Breast epithelium (tissue), 4 donors: Measurements from ENCODE around the gene ZC3H12D. TPM values are rescaled to one million over a fixed set of nuclear protein-coding genes. Genes with fewer than 3 reads are reported as not detected.

Experiments used
- DNase-seq, 2 donors: peaks; one replicate each; pipeline ENCODE4 v3.0.0-alpha.2; 2019; ENCODE audit warnings: low spot score in 2 of 2
- H3K27ac ChIP-seq, 2 donors: fragments of 200-600 bp; sonication (generic) in 1 of 2; one replicate each; pipeline ENCODE4 v1.5.1; 2016 to 2019; ENCODE audit warnings: mild to moderate bottlenecking in 1 of 2
- H3K27me3 ChIP-seq, 2 donors: fragments of 200-600 bp; sonication (generic) in 1 of 2; one replicate each; pipeline versions ENCODE4 v1.5.1 to v1.6.0; 2017 to 2019; ENCODE audit warnings: control low read depth in 1 of 2, mild to moderate bottlenecking in 1 of 2
- H3K36me3 ChIP-seq: fragments of 200-600 bp; one replicate; pipeline ENCODE4 v1.5.1; 2019
- H3K4me1 ChIP-seq, 2 donors: fragments of 200-600 bp; sonication (generic); one replicate each; pipeline ENCODE4 v1.5.1; 2016 to 2019; ENCODE audit warnings: control low read depth in 1 of 2
- H3K4me3 ChIP-seq, 3 donors: fragments of 200-600 bp; sonication (generic); 1 replicate in 2 of 3; 2 replicates in 1 of 3; pipeline ENCODE4 v1.5.1; 2016 to 2019; ENCODE audit warnings: mild to moderate bottlenecking in 3 of 3, moderate library complexity in 2 of 3
- H3K9me3 ChIP-seq, 2 donors: fragments of 200-600 bp; sonication (generic) in 1 of 2; one replicate each; pipeline ENCODE4 v1.5.1; 2016 to 2019; ENCODE audit warnings: control low read depth in 1 of 2
- POLR2A ChIP-seq: fragments of 450-650 bp; IDR thresholded peaks from one replicate; pipeline ENCODE4 v1.6.1; 2016; ENCODE audit warnings: antibody characterized with exemption, mild to moderate bottlenecking, moderate library complexity
- POLR2AphosphoS5 ChIP-seq, 3 donors: sonication (generic); formaldehyde crosslinking; IDR thresholded peaks; one replicate each; pipeline ENCODE4 v1.6.1; 2017; ENCODE audit warnings: antibody characterized with exemption in 3 of 3
- intact Hi-C: fragments of 100-400 bp; cut with DNase I; formaldehyde crosslinking; loops from one replicate; pipeline ENCODE4 v1.15.1; 2023; ENCODE audit warnings: low total_unique reads
- total RNA-seq, 3 donors: library from RNA; depleted of rRNA; stranded (reverse); fragments of >200 nt; gene quantifications; one replicate each; pipeline ENCODE4 v1.1.0, GENCODE V29; 2016
- TF ChIP-seq, protein P1 (sequence below), 3 donors: fragments of 450-650 bp; IDR thresholded peaks; one replicate each; pipeline ENCODE4 v1.5.1; 2016 to 2017; ENCODE audit warnings: antibody characterized with exemption in 3 of 3, mild to moderate bottlenecking in 3 of 3, moderate library complexity in 3 of 3

Gene ZC3H12D
- total RNA-seq, 3 donors from 2014 or later = 2.3 to 6.4 (median 3.8) TPM

DNA sequence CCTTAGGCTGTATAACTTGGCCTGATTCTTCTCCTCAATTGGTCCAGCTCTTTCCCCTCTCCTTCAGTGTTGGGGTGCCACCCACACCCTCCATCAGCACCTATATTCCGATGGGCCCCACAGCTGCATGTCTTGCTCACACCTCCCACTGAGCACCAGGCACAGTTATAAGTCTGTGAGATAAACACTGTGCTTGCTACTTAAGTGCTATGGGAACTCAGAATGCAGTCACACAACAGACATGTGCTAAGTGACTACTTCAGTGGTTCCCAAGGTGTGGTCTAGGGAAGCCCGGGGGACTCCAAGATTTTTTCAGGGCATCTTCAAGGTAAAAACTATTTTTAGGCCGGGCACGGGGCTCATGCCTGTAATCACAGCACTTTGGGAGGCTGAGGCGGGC lies 7.3 kb downstream of the ZC3H12D start:
- H3K4me3 ChIP-seq = no peak overlapping the region

DNA sequence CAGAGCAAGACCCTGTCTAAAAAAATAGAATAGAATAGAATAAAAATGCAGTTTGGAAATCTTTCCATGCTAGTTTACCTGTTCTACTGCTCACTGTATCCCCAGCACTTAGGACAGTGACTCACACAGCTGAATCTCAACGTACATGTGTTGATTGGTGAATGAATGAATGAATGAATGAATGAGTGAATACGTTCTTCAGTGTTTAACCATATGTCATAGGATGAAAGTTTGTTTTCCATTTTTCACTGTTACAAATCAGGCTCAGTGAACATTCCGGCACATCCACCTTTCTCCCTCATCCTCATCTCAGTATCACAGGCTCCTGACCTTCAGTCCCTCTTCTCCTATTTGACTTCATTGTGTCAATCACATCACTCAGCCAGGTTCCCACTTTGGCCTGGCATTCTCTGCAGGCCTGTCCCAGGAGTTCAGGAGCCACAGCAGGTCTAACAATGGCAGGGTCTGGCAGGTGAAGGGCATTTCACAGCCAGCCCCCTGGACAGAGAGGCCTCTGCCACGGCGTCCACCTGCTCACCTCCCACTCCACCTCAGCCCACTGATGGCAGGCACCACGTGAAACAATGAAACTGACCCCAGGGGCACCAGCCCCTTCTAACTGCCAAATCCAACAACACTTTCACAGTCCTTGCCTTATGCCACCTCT lies 7.9 kb downstream of the ZC3H12D start:
- no peaks in the 10 kb centered on the region for H3K27me3 ChIP-seq
- TF ChIP-seq POLR2AphosphoS5 (IDR thresholded peaks at IDR 0.05) = no peak
- TF ChIP-seq POLR2A = no peak
- TF ChIP-seq, protein P1, sequence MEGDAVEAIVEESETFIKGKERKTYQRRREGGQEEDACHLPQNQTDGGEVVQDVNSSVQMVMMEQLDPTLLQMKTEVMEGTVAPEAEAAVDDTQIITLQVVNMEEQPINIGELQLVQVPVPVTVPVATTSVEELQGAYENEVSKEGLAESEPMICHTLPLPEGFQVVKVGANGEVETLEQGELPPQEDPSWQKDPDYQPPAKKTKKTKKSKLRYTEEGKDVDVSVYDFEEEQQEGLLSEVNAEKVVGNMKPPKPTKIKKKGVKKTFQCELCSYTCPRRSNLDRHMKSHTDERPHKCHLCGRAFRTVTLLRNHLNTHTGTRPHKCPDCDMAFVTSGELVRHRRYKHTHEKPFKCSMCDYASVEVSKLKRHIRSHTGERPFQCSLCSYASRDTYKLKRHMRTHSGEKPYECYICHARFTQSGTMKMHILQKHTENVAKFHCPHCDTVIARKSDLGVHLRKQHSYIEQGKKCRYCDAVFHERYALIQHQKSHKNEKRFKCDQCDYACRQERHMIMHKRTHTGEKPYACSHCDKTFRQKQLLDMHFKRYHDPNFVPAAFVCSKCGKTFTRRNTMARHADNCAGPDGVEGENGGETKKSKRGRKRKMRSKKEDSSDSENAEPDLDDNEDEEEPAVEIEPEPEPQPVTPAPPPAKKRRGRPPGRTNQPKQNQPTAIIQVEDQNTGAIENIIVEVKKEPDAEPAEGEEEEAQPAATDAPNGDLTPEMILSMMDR (IDR thresholded peaks at IDR 0.05) = no peak
- intact Hi-C loops = no loop called here

More for the DNA sequence above, 7.3 kb downstream of the ZC3H12D start:
- H3K4me1 ChIP-seq = peaks cover 0 to 5% of the 10 kb centered on the region in 2 donors
- no peaks in the 10 kb centered on the region for H3K9me3 ChIP-seq
- no peak for DNase-seq
- intact Hi-C loops = no loop called here
- no peaks in the 10 kb centered on the region for H3K36me3 ChIP-seq
- TF ChIP-seq POLR2A = no peak
- TF ChIP-seq, protein P1 (IDR thresholded peaks at IDR 0.05) = no peak
- no peak for TF ChIP-seq POLR2AphosphoS5 (IDR thresholded peaks at IDR 0.05)
- no peaks in the 10 kb centered on the region for H3K27me3 ChIP-seq
- no peak overlapping the region for H3K27ac ChIP-seq

DNA sequence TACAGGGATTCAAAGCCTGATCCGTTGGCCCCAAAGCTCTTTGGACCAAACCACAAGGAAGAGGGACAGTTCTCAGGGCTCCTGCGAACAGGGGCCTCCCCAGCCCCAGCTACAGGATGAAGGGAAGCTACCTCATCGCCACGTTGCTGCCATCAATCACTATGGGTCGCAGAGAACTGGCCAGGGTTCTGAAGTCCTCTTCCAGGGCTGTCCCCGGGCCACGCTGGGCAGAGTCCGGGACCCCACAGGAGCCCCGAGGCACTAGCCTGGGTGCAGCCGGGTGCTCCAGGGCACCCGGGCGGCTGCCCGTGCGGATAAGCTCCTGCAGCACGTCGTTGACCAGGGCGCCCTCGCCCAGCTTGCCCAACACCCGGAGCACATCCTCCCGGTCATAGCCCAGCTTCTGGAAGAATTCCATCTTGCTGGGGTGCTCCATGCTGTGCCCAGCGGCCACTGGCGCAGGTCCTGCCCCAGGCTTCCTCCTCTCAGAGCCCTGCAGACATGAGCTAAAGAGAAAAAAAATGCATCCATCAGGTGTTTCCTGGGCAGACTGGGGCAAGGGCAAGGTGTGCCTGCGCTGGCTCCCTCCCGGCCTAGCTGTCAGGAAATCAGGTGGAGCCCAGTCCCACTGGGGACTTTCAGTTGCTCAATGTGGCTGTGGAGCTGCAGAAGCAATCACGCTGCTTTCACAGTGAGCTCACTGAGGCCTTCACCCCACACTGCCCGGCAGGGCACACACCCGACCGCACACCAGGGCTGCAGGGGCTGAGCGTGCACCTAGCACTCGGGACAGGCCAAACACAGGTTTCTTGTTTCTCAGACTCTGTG lies 10.5 kb downstream of the ZC3H12D start:
- Histone ChIP-seq H3K27me3 (no peaks in the 10 kb centered on the region), H3K9me3 (no peaks in the 10 kb centered on the region), H3K4me1 (no peaks in the 10 kb centered on the region), H3K4me3 (no peak overlapping the region), H3K36me3 (no peaks in the 10 kb centered on the region), H3K27ac (no peak overlapping the region)
- no peak for DNase-seq
- intact Hi-C loops = no loop called here
- TF ChIP-seq POLR2AphosphoS5 (IDR thresholded peaks at IDR 0.05) (no peak), POLR2A (no peak)
- TF ChIP-seq, protein P1 (IDR thresholded peaks at IDR 0.05) = no peak

More for the DNA sequence above, 7.9 kb downstream of the ZC3H12D start:
- no peak overlapping the region for H3K4me3 ChIP-seq
- H3K36me3 ChIP-seq = no peaks in the 10 kb centered on the region
- H3K27ac ChIP-seq = no peak overlapping the region
- no peak for DNase-seq
- H3K9me3 ChIP-seq = no peaks in the 10 kb centered on the region
- H3K4me1 ChIP-seq = no peaks in the 10 kb centered on the region

DNA sequence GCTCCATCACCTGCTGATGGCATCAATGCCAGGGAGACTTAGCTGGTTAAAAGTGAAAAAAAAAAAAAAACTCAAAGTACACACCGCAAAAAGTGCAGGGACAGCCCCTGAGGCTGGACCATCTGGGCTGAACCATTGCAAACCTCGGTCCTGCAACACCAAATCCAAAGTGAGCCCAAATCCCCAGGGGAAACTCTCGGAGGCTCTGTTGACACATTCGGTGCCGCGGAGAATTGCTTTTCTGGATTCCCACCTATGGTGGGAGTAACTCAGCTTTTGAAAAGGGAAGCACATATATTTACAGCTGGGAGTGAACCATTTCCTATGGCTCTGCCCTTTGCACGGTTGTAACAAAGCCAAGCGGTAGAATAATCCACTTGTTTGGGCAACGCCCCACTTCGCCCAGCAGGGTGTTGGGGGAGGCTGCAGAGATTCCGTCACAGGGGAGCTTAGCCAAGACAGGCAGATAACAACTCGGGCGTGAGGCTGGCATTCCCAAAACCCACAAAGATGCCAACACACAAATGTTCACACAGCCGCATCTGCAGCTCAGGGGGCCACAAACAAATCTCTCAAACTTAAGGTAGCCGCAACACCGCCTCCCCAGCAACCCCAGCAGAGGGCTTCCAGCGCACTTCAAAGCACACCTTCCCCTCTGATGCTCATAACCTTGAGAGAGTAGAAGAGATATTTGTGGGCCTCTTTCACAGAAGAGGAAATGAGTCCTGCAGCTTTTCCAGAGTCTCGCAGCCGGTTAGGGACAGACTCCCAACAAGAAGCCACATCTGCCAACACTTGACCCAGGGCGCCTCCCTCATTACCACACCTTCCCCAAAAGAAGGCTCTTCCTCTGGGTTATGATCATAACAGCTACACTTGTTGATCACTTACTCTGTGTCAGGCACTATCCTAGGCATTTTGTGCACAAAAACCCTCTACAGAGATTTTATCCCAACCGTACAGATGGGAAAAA lies 11.4 kb downstream of the ZC3H12D start:
- no peak overlapping the region for H3K27ac ChIP-seq
- no peaks in the 10 kb centered on the region for H3K9me3 ChIP-seq
- no peak for DNase-seq
- TF ChIP-seq, protein P1 (IDR thresholded peaks at IDR 0.05) = no peak
- TF ChIP-seq POLR2A = no peak
- TF ChIP-seq POLR2AphosphoS5 (IDR thresholded peaks at IDR 0.05) = no peak
- H3K4me3 ChIP-seq = no peak overlapping the region
- no peaks in the 10 kb centered on the region for H3K36me3 ChIP-seq
- H3K27me3 ChIP-seq = no peaks in the 10 kb centered on the region
- intact Hi-C loops = no loop called here
- H3K4me1 ChIP-seq = no peaks in the 10 kb centered on the region
